GM19240 (cell line): ENCODE data around the gene ANOS1.
"Not testable (repeated sequence)": the region's sequence is repeated elsewhere in the genome, so short reads cannot be mapped to it uniquely, and the experiment has no call there.

Experiments used
- DNase-seq: peaks from one replicate; pipeline ENCODE4 v3.0.0; 2011; ENCODE audit warnings: low spot score; ENCODE audit not compliant: insufficient read length

Gene ANOS1, protein sequence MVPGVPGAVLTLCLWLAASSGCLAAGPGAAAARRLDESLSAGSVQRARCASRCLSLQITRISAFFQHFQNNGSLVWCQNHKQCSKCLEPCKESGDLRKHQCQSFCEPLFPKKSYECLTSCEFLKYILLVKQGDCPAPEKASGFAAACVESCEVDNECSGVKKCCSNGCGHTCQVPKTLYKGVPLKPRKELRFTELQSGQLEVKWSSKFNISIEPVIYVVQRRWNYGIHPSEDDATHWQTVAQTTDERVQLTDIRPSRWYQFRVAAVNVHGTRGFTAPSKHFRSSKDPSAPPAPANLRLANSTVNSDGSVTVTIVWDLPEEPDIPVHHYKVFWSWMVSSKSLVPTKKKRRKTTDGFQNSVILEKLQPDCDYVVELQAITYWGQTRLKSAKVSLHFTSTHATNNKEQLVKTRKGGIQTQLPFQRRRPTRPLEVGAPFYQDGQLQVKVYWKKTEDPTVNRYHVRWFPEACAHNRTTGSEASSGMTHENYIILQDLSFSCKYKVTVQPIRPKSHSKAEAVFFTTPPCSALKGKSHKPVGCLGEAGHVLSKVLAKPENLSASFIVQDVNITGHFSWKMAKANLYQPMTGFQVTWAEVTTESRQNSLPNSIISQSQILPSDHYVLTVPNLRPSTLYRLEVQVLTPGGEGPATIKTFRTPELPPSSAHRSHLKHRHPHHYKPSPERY

DNA sequence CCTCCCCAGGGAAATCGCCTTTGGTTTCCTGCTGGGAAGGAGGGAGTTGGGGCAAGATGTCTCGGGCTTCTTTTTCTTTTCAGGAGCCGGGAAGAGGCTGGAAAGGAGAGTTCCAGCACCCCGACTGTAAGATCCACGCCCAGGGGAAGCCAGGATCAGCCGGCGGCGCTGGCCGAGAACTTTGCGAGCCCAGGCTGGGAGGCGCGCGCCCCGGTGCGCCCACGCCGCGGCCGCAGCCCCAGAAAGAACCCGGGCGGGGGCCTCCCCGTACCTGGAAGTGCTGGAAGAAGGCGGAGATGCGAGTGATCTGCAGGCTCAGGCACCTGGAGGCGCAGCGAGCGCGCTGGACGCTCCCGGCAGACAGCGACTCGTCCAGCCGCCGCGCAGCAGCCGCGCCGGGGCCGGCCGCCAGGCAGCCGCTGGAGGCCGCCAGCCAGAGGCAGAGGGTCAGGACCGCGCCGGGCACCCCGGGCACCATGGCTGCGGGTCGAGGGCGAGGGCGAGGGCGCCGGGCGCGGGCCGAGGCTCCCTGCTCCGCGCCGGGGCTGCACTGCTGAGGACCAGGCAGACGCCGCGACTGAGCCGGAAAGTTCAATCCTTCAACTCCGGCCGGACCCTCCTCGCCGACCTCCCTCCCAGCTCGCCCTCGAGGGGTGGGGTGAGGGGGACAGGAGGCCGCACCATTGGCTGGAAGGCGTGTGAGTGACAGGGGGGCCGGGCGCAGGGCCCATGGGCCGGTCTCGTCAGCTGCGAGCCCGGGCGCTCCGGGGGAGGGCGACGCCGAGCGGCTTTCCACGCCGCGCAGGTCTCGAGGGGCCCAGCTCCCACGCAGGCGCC, at the start of gene ANOS1:
Gene ANOS1 (minus strand): TSS at position 579 of the 837 bp plus-strand sequence. CDS start 101 bp downstream, at position 478.
- DNase-seq: no peak

DNA sequence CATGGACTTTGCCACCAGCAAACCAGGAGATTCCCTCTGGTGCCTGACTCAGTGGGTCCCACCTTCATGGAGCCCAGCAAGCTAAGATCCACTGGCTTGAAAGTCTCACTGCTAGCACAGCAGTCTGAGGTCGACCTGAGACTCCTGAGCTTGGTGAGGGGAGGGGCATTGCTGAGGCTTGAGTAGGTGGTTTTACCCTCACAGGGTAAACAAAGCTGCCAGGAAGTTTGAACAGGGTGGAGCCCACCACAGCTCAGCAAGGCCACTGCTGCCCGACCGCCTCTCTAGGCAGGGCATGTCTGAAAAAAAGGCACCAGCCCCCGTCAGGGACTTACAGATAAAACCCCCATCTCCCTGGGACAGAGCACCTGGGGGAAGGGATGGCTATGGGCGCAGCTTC, 41.2 kb upstream of the ANOS1 start:
- DNase-seq: no peak

DNA sequence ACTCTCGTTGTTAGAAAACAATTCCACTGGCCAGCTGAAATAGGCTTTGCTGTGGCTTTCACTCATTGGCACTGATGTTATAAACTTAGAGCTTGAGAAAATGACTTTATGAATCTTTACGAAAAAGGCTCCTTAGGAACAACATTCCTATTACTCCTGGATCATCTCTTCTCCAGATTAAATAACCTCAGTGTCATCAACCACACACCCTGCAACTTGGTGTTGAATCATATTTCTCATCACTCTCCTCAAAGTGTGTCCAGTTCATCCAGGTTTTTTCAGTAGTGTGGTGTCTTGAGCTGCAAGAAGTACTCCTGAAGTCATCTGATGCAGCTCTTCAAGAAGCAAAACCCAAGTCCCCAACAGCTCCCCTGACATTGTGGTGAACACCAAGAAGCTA, 28.1 kb upstream of the ANOS1 start:
- no peak for DNase-seq

DNA sequence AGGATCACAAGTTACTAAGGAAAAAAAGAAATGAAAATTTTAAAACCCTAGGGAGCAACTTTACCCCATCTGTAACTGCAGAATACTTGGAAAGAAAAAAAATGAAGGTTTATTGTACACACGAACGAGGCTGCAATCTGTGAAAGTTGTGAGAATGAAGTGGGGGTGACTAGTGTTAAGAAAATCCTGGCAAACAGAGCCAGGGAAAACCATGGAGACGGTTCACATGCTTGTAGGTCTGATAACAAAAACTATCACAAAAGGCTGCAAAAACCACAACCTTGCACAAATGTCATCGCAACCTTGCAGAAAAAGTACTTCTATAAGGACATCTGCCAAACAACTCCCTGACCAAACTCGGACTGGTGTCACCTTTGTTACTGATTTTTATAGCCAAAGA, 26.8 kb upstream of the ANOS1 start:
- not testable (repeated sequence) for DNase-seq

DNA sequence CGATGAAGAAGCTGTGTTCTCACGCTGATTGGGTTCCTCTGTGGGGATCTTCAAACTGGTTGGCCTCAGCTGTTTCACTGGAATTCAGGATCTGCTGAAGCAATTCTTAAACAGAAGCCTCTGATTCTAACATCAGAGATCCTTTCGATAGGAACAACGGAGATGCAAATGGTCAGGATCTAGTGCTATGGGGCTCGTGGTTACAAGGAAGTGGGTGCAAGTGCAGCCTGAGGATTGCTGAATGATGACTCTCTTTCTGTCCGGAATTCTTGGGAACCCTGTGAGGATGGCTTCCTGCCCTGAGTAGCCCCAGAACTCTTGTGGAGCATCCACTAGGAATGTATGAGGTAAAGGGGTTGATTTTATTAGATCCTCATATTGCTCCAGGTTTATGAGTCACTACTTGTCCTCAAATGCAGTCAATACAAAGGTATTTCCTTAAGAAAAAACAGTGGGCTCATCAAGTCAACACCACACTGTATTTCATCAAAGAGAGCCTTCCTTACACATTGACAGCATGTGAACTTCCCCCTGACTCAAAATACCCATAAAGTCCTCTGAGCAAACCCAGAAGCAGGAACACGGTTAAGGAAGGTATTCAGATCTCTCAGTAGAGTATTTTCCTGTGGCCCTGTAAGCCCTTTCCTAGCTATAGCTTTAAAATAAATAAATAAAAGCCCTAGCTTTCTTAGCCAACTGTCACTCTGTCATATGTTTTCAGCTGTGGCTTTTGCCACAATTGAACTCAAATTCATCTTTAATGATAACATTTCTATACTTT, 25.9 kb upstream of the ANOS1 start:
- not testable (repeated sequence) for DNase-seq

DNA sequence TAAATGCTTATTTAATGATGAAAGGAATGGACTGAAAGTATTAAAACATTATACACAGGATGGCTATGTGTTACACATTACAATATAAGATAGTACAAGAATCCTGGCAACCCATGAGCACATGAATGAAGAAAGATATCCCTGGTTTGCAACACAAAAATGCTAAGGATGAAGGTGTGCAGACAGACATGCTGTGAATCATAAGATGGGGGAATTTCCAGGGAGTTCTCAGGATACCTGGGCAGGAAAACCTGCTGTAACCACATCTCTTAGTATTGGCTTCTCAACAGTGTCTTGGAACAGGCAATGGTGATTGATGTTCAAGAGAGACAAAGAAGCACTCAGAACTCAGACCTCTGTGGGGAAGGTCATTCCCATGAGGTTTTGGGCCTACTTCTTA, 23.9 kb upstream of the ANOS1 start:
- no peak for DNase-seq

DNA sequence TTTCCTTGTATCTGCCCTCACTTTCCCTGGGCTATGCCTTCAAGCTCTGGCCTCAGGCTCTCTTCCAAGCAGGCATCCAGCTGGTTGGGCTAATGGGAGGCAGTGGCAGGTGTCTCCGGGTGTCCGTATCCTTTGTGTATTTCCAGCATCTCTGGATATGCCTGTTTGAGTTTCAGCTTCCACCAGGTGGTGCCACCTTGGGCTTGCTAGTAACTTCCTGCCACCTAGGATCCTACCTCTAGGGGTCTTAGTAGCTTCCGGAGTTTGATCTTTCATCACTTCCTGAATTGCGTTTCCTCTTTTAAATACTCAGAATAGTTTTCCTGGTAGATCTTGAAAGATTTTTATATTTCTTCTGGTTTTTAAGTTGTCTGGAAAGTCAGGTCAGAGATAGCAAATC, 23.2 kb upstream of the ANOS1 start:
- DNase-seq: no peak

DNA sequence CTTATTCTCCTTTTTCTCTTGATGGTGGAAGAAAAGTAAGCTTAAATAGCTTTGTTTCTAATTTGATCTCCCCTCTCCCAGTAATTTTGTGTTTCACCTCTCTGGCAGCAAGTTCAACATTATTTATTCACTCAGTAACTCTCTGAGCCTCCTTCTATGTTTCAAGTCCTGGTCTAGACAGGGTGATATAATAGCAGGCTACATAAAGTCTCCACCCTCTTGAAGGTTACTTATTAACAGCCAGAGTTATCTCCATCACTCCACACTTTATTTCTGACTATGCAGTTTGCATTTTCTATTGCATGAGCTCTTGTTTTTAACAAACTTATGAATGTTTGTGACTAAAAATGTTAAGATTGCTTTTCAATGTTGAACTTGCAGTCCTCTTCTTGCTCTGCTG, 17.8 kb upstream of the ANOS1 start:
- DNase-seq: no peak

DNA sequence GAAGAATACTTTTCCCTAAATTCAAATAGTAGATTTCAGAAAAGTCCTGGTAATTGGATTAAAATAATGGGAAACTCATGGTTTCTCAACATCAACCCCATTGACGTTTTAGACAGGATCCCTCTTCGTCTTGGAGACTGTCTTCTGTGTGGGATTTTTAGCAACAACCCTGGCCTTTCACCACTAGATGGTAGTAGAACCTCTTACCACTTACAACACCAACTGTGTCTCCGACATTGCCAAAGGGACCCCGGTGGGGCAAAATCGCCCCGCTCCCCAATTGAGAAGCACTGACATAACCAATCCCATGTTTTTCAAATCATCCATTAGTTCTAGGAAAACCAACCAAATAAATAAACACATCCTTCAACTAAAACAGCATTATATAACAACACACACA, 16.9 kb upstream of the ANOS1 start:
- peak; percentile 14 for DNase-seq

DNA sequence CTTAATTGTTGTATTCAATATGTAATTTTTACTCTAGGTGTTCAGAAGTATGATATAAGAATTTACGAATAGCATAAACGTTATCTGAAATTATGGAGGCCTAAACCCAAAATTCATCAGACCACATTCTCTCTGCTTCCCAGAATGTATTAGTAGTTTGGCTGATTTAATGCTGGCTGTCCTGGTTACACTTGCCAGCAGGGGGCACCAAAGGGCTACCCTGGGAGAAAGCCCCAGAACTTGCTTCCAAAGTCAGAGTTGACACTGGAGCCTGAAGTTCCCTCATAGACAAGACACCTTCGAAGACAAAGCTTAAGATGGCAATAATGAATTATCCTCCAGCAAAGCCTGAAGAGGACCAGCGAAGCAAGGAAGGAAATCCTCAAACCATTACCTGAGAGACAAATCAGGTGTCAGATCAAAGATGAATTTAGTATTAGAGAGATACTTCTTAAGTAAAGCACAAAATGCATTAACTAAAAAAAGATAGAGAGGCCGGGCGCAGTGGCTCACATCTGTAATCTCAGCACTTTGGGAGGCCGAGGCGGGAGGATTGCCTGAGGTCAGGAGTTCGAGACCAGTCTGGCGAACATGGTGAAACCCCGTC, 11.3 kb upstream of the ANOS1 start:
- peak; percentile 23 for DNase-seq

DNA sequence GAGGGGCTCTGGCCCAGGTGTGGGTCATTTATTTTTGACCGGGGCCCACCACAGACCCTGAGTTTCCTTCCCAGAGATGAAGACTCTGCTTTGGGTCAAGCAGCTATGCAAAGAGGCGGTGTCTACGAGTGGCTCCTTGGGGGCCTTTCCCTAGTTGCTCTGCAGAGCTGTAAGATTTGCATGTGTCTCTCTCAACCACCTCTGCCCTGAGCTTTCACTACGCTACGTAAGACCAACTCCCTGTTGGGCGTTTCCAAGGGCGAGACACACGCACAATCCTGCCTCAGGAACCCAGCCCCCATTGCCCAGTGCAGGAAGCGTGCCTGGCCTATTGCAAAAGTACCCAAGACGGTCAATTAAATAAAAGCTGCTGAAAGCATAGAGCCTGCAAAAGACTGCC, 10.0 kb upstream of the ANOS1 start:
- no peak for DNase-seq

DNA sequence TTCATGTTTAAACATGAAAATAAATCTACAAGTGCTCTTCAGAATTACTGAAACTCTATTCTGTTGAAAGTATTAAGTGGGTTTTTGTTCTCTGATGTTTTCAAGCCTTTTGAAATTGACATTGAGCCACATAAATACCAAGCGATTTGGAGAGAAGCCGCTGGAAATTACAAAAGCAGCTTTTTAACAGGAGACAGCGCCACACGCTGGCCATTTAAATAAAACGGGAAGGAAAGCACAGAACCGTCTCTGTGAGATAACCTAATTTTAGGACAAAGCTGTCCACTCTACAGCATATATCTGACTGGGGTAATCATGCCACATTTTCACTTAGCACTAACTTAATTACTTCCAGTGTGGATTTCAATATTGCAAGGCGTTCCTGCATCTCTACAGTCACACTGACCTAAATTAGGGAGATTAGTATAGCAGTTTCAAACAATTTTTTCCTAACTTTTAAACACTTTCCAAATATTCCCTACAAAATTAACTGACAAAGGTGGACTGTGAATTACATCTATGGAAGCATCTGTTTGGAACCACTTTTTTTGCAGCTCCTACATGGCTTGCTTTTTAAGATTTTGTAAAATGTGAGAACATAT, 6.8 kb upstream of the ANOS1 start:
- no peak for DNase-seq

DNA sequence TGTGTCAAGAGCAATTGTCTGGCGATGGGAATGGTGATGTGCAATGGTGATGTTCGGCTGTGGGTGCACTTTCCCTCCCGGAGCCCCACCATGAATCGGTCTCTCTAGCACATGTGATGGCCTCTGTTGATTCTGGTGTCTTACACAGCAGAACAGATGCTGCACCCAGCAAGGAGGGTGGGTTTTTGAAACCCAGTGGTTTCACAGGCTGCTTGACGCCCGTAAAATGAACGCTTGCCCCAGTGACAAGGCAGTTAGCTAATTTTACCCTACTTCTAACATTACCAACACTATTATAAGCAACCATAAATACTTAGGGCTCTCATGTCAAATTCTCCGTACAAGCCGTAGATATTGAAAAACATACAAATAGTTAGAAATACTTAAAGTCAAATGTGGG, 5.9 kb upstream of the ANOS1 start:
- DNase-seq: no peak

DNA sequence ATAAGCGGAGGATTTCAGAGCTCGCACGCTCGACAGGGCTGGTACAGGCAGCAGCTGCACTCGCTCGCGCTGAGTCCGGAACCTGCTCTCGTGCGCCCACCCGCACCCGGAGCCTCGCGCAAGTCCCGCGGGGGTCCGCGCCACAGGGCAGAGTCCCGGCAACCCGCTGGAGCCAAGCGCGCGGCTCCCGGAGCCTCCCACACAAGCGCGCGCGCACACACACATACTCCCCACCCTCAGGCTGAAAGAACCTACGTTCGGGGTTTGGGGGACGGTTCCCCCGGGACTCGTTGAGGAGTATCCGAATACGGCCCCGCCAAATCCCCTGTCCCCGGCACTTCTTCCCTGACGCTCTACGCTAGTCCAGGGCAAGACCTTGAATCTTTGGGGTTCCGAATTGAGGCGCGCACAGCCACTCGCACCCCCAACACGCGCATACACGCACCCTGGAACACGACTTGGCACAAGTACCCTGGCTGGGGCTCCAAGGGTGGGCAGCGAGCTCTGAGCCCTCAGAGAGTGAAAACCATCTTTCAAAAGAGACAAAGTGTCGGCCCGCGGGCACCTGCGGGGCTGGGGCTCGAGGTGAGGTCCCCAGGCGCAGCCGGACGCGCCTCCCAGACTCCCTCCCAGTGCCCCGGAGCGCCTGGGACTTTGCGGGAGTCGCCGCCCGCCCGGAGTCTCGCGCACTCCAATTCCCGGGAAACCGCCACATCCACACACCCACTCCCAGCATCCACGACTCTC, 952 bp downstream of the ANOS1 start:
- no peak for DNase-seq

DNA sequence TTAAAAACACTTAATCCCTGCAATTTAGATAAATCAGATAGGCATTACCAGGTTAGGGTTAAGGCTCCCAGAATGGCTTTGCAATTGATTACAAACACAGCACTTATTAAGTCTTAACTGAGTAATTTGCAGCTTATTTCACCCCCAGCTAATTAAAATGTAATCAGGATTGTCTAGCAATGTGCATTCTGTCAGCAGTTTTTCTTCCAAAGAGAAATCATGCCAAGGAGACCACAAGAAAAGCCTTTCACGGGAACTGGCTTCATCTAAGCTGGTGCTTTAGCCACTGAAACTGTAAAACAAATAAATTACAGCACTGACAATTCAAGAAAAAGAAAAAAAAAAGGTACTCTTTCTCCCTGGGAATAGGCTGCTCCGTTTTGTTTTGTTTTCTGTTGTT, 2.1 kb downstream of the ANOS1 start:
- DNase-seq: no peak

DNA sequence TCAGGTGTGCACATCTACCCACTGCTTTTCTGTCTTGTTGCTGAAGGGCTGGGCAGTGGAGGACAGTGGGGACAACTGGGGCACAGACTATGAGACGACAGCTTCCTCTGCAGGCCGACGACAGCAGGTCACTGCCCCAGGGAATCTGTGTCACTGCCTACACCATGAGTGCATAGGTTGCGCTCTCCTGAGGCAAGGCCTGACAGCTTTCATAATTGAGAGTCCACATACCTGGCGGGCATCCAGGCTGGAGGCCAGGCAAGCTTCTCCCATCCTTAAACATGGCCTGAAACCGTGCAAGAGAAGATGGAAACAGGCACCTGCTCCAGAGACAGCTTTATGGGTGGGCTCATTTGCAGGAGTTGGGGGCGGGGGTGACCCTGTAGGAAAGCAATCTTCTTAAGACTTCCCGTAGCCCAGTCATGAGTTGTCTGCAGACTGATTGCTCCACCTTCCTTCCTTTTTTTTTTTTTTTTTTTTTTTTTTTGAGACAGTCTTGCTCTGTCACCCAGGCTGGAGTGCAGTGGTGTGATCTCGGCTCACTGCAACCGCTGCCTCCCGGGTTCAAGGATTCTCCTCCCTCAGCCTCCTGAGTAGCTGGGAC, 2.9 kb downstream of the ANOS1 start:
- no peak for DNase-seq

DNA sequence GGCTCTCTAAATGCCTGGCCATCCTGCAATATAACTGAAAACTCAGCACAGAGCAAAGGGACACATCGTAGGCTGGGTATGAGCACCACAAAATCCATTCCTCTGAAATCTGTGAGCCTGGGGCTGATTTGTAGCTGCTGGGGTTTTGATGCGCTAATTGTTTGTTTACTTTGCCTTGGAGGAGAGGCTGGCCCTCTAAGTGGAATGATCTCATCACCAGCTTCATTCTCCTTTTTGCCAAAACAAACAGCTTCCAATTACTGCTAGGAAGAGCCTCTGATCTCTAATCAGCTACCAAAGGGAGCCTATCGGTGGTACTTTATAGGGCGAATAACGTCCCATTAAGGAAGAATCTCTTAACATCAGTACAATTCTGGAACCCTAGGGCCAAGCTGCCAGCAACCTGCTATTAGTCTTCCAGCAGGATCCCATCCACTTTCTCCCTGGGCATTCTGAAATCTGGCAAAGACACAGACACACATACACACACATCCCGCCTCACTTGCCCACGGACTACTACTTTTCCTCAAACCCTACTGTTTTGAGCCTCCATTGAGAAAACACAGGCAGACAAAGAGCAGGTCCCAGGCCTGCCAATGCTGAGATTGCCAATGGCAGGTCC, 5.8 kb downstream of the ANOS1 start:
- no peak for DNase-seq

DNA sequence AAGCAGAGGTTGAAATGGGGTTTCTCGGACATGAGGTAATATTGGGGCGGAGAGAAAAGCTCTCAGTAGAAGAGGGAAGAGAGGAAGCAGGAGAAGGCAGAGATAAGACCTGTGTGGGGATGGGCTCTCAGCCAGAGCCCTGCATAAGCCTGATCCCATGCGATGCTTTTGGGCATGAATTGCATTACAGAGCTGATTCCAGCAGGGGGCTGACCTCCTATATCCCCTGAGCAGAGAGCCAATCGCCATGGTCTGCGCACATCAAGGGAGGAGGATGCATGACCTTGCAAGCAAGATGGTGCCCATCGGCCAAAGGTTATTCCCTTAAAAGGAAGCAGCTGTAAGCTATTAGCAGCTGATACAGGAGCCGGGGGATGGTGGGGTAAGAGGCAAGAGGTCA, 7.6 kb downstream of the ANOS1 start:
- DNase-seq: no peak

DNA sequence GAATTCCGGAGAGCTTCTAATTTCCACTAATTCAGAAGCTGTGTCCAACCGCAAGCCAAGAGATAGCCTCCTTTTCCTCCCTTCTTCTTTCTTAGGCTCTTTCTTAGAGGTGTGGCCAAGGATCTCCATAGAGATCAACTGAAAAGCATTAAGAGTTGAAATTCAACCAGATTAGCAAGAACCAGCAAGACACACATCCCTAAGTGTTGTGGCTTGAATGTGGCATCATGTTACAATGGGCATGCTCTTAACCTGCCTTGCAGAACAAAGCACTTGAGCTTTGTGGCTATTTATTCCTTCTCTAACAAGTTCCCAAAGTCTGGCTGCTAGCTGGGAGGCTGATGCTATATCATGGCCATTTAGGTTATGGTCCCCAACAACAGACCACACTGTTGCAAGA, 10.4 kb downstream of the ANOS1 start:
- no peak for DNase-seq
